ENCODE results near the gene LRP1.

DNA sequence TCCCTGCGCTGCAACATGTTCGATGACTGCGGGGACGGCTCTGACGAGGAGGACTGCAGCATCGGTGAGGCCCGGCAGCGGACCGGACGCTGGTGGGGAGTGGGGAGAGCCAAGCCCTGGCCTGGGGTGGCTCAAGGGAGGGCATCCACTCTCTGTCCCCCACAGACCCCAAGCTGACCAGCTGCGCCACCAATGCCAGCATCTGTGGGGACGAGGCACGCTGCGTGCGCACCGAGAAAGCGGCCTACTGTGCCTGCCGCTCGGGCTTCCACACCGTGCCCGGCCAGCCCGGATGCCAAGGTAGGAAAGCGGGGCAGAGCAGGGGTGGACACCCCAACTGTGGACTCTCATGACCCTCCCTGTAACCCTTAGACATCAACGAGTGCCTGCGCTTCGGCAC lies 76.9 kb downstream of the LRP1 start:
- TF ChIP-seq, protein P1, sequence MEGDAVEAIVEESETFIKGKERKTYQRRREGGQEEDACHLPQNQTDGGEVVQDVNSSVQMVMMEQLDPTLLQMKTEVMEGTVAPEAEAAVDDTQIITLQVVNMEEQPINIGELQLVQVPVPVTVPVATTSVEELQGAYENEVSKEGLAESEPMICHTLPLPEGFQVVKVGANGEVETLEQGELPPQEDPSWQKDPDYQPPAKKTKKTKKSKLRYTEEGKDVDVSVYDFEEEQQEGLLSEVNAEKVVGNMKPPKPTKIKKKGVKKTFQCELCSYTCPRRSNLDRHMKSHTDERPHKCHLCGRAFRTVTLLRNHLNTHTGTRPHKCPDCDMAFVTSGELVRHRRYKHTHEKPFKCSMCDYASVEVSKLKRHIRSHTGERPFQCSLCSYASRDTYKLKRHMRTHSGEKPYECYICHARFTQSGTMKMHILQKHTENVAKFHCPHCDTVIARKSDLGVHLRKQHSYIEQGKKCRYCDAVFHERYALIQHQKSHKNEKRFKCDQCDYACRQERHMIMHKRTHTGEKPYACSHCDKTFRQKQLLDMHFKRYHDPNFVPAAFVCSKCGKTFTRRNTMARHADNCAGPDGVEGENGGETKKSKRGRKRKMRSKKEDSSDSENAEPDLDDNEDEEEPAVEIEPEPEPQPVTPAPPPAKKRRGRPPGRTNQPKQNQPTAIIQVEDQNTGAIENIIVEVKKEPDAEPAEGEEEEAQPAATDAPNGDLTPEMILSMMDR (conservative IDR thresholded peaks at IDR 0.05; ENCODE audit: low read length), result no peak
- no peak for TF ChIP-seq EZH2phosphoT487 (IDR thresholded peaks at IDR 0.05; ENCODE audit: borderline replicate concordance, low read depth, low read length)
